GM21528 (cell line): ENCODE measurements around the gene ITPA.
"Not testable (repeated sequence)": the region's sequence is repeated elsewhere in the genome, so short reads cannot be mapped to it uniquely, and the experiment has no call there.

Experiments used
- ATAC-seq: cut with Tn5 transposase; IDR thresholded peaks from one replicate; pipeline ENCODE4 v1.9.1; 2021; ENCODE audit warnings: mild to moderate bottlenecking, moderate library complexity; ENCODE audit not compliant: unreplicated experiment, low FRiP score

The ITPA gene

DNA sequence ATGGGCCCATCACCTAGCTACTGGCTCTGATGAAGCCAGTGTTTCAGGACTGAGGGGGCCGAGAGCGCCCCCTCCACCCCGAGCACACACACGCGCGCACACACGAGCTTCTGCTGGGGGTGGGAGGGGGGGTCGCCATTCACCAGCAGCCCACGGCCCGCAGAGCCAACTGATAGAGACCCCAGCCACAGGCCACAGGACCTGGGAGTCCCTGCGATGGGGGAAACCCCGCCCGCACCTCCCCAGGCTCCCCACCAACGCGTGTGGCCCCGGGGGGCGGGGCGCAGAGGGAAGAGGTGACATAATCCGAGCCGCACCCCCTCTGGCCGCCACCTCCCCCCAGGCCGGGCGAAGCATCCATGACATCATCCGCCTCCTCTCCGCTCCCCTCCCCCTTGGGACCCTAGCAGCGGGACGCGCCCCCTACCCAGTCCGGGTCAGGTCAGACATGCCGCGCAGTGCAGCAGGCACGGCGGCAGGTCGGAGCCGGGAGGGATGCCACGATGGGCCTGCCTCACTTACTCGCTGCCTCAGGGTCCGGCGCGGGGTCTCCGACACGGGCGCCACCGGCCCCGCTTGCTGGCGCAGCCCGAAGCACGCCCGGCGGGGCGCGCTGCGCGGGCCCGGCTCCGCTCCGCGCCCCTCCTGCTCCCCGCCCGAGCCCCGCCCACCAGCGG, 36.2 kb upstream of the ITPA start, which contains the start of gene LZTS3:
Gene LZTS3, minus strand, starts transcription at position 617 of the 677 bp plus-strand sequence. CDS start 6,386 bp downstream, outside the sequence.
- peak; percentile 52 for ATAC-seq

DNA sequence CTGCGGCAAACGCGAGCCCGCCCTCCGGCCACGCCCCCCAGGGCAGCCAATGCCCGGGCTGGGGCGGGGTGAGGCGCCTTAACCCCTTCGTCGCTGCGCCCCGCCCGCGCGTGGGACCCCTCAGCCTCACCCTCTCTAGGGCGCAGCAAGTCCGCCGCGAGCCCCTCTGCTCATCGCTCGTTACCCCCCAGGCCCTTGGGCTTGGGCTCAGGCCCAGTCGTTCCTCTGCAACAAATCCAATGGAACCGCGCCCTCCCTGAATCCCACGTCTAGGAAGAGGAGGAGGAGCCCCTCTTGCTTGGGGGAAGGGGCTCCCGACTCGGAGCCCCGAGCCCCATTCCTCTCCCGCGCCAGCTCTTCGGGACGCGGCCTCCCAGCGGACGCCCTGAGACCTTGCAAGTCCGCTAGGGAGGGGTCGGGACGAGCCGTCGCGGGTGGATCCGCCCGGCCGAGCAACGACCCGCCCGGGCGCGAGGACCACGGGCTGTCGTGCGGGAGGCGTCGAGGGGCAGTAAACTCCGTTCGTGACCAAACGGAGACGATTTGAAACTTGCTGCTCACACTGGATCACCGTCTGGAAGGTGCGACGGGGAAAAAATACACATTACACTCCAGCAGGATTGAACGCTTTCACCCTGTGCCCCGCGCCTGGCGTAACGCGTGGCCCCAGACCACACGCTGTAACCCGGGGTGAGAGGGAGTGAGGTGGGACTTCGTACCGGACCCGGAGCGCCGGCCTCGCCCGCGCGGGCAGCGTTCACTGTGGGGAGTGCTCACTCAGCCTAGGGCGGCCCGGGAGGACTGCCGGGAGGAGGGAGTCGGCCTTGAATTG, 35.5 kb upstream of the ITPA start:
- ATAC-seq = peak; percentile 88

DNA sequence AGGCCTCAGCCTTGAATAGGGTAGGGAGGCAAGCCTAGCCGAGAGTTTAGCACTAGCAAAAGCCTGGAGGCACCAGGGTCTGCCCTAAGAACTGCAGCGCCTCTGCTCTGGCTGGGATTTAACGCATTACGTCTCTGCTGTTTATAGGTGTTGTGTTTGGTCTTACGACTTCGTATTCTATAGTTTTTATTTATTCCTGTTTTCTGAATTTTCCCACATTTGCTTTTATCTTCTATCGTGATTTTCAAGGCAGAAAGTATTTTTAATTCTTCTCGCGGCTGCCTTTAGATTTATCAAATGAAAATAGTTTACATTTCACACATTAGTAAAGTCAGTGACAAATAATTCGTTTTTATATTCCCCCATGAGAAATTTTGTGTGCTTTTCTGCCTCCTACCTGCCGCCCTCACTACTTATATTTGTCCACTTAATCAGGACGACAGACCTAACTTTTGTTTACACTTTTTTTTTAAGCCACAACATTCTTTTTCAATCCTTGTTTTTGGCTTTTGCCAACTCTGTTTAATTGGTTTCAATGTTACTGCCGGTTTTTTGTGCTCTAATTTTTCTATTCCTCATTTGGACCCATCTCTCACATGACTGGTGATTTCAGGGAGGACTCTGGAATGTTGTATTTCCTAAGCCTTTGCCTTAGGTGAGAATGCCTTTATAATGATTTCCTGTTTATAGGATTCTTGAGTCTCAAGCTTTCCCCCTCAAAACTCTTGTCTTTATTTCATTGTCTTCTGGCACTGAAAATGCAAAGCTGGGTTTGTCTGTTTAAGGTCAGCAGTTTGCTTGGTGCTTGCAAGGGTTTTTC, 34.6 kb upstream of the ITPA start:
- no peak for ATAC-seq

DNA sequence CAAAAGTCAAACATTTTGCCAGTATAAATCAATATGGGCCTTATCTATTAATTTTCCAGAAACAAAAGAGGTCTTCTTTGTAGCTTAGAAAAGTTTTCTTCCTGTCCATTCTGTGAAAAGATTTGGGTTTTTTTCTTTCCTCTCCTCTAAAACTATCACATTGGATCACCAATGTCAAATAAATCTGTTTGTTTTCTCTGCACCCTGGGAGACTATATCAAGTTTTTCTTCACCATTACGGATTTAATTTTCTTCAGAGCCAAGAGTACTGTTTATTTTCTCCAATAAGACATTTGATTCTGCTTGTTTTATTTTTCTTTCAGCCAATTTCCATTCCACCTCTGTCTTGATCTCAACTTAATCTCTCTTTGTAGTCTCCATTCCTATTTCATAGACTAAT, 34.0 kb upstream of the ITPA start:
- ATAC-seq = no peak

DNA sequence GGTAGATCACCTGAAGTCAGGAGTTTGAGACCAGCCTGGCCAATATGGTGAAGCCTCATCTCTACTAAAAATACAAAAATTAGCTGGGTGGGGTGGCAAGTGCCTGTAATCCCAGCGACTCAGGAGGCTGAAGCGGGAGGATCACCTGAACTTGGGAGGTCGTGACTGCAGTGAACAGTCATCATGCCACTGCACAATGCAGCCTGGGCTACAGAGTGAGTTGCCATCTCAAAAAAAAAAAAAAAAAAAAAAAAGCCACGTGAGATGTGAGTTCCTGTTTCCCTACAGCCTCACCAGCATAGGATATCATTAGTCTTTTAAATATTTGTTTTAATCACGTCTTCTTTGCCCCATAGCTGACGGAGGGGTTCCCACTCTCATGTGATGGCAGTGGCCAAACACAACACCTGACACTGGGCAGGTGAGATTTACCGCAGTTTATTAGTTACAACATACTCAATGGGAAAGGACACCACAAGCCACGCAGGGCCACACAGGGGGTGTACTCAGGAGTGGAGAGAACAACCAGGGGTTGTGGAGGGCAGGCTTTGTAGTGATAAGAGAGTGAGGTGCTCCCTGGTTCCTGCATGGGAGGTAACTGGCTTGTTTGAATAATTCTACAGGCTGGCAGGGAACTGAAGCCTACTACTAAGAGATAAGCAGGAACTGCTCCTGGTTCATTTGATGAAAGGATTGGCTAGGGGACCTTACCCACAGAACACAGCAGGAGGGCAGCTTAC, 31.4 kb upstream of the ITPA start:
- ATAC-seq = no peak

DNA sequence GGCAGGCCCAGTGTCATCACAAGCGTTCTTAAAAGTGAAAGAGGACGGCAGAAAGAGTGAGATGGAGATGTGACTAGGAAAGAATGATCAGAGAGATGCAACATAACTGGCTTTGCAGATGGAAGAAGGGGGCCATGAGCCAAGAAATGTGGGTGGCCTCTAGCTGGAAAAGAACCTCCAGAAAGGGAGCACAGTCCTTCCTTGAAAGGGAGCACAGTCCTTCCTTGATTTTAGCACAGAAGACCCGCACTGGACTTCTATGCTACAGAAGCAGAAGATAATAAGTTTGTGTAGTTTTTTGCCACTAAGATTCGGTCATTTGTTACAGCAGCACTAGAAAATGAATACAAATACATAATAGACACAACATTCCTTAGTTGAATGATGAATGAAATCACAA, 29.0 kb upstream of the ITPA start:
- ATAC-seq = no peak

DNA sequence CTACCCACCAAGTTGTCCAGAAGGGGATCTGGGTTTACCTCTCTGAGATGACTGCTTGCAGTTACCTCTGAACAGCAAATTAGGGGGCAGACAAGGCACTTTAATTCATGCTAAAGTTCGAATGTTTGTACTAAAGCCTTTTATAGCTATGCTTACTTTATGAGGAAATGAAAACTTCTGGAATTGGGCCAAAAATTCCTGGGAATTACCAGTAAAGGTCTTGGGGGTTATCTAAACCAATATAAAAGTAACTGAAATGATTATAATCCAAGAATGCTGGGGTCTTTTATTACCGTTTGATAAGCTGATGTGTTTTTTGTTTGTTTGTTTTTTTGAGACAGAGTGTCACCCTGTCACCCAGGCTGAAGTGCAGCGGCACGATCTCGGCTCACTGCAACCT, 28.0 kb upstream of the ITPA start:
- no peak for ATAC-seq

DNA sequence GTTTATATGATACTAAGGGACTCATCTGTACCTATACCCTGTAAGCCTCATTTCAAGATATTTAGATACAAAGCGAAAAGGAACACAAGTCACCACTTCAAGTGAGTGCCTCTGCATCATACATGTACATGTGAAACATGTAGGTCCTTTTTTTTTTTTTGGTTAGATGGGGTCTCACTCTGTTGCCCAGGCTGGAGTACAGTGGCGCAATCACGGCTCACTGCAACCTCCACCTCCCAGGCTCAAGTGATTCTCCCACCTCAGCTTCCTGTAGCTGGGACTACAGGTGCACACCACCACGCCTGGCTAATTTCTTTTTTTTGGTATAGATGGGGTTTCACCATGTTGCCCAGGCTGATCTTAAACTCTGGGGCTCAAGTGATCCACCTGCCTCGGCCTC, 26.9 kb upstream of the ITPA start:
- not testable (repeated sequence) for ATAC-seq

DNA sequence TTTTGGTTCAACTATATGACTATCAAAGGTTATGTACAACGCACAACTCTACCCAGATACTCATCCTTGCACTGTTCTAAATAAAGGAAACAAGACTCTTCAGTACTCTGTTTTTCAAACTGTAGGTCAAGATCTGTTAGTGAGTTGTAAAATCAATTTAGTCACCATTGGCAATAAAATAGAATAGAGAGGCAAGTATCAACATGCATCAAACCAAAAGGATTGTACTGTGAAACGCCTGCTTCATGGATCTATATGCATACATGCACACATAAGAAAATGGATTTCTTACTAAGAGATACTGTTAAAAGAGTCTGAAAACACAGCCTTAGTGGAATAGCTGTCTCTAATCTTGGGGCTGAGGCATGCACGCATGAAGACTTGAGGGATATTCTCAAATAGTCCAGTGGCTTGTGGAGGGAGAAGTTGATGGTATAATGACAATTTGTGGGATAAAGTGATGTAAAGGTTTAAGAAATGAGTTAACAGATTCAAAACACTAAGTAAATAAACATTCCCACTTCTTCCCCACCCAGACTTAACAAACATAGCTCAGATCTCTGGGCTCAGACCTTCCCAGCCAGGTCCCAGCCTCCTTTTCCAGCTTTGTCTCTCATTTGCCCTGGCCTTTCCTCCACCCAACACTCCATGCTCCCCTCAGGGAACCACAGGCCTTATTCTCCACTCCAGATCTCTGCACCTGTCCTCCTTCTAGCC, 25.2 kb upstream of the ITPA start:
- no peak for ATAC-seq

DNA sequence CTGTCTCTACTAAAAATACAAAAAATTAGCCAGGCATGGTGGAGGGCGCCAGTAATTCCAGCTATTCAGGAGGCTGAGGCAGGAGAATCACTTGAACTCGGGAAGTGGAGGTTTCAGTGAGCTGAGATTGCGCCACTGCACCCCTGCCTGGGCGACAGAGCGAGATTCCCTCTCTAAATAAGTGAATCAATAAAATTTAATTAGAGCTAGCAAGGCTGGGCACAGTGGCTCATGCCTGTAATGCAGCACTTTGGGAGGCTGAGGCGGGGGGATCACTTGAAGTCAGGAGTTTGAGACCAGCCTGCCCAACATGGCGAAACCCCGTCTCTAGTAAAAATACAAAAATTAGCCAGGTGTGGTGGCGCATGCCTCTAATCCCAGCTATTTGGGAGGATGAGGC, 21.4 kb upstream of the ITPA start:
- ATAC-seq = not testable (repeated sequence)

DNA sequence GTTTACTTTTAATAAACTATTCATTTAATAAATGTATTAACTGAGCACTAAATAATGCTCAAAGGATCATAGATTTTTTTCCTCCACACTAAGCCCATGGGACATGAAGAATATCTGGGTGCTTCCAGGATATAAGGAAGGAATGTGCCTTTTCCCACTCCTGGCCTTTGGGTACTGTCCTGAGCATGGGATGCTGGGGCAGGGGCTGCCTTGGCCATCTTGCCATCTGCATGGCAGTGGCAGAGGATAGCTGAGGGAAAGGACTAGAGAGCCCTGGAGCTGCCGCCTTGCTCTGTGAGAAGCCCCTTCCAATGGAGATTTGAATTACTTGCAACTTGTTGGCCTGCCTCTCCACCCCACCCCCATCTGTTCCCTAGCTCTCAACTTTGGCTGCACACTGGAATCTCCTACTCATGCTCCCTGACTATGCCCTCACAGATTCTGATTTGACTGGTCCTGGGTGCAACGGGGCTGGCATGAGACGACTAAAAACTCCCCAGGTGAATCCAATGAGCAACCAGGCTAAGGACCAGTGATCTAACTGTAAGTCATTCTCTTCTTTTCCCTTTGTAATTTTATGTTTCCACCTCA, 20.4 kb upstream of the ITPA start:
- ATAC-seq = no peak

DNA sequence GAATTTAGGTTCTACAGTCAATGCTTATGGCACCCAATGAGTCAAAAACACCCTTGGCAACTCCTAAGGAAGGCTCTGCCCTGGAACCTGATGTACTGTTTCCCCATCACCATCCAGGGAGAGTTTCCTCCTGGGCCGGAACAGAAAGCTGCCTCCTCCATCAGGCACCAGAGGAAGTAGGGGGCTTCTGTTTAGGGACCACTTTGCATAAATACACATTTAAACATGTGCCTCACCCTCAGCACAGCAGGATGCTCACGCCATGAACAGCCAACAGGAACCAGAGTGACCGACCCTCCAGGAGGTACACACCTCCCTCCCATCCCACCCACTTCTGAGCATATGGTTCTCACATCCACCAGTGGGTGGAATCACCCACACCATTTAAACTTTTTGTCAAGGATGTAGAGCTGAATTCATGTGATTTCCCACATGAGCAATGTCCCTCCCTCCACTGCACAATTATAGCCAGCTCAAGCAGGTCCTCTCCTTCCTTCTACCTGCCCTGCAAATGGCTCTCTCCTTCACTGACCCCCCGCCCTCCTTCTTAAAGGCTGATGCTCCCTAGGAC, 19.7 kb upstream of the ITPA start:
- ATAC-seq = no peak

DNA sequence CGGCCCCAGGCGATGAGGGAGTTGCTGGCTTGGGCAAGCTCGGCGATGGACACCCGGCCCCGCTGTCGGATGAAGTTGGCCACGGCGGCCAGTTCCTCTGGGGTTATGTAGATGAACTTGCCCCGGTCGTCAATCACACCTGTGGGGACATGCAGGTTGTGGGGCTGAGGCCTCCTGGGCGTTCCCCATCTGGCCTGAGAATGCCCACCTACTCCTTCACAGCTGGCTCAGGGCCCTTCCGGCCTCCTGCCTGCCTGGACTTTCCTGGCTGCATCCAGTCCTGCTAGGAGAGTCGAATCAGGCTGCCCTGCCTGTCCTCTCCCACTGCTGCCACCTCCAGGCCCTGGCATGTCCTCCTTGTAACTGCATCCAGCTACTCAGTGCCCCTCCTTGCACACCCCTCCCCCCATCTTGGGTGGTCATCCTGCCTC, 18.6 kb upstream of the ITPA start:
- ATAC-seq = no peak

DNA sequence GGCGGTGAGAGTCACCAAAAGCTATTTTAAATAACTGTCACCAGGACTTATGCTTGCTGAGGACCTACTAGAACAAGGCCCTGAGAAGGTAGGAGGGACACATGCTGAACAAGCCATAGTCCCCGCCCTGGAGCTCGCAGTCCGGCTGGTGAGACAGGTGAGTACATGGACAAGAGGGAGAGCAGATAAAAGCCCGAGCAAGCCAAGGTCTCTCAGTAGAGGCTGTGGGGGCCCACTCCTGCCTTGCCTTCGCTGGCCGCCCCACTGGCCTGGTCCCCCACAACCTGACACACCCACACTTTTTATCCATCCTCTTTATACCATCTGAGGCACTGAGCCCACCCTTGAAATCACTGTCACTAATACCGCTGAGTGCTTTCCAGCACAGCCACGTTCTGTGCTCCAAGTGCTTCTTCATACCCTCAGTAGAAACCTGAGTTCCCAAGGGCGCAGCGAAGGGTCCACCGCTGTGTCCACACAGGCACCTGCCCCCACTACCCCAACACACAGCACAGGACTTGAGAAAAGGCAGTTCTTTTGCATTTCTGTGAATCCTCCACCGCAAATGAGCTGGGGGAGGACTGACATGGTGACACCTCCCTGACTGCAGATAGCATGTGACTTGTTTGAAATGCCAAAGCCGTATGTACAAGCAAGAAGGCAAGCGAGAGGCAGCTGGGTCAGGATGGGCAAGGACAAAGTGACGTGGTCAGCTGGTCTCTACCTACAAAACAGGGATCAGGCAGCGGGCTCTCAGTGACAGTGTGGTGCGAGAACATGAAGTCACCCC, 16.9 kb upstream of the ITPA start:
- no peak for ATAC-seq

DNA sequence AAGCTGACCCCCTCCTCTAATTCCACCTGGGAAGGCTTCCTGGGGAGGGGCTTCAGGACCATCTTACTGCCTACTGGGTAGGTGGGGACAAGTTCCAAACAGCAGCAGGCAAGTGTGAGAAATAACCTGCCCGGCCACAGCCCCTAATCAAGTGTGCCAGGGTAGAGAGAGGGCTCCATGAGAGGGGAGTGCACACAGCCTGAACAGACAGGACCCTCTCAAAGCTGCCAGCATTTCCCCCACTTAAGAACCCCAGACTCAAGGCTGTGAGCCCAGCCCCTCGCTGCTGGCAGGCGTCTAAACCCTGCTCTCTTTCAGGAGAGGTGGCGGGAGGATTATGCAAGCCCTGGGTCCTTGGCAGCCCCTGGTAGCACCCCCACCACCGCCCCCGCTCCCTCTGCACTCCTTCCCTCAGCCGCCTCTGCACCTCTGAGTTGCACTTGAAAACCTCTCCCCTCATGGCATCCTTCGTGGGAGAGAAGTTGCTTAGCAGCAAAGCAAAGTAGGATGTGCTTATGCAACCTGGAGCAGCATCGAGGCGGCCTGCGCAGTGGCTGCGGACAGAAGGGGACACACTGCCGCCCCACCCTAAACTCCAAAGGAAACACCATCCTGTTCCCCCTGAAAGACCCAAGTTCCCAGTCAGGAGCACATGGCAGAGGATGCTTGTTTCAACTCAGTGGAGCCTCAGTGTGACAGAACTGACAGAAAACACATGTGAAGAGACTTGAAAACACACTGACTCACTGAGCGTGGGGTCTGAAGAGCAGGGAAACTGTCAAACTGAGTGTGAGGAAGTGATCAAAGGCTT, 15.3 kb upstream of the ITPA start:
- ATAC-seq = no peak

DNA sequence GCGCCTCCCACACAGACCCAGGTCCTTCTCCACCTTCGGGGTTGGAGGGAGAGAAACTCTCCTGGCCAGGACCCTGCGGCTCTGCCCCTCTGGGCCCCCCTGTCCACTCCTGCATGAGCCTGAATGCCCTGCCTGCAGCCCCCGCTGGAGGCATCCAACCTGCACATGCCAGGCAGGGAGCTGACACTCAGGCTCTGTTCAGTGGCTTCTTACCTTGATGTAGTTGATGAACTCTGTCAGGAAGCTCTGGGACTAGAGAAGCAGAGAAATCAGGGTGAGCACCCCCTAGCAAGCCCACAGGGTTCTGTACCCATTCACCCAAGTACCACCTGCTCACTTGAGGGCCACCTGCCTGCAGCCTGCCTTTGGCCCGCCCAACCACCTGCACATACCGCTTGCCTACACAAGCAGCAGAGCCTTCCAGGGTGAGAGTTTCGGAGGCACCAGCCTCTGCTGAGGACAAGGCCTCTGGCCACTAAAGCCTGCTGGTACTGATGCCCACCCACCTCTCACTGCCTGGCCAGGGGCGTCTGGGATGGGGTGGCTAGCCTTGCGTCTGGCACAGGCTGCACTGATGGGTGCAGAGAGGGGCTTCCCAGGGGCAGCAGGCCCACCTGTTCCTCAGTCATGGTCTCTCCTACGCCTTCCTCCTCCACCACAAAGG, 14.5 kb upstream of the ITPA start:
- ATAC-seq = no peak
